Keratinocyte (primary cell): ENCODE results near the gene TTLL5. TPM values are rescaled to one million over a fixed set of nuclear protein-coding genes. Genes with fewer than 3 reads are reported as not detected.

Experiments
- DNase-seq: peaks from one replicate; pipeline ENCODE4 v3.0.0-alpha.2; 2011; ENCODE audit warnings: low read depth, missing footprints, low spot score
- FAIRE-seq: peaks from 2 replicates; lab custom pipeline; 2011; peaks lifted over from hg19 to GRCh38; lab: Jason Lieb, UNC
- H2AFZ ChIP-seq: 2 replicates; pipeline ENCODE4 v1.6.0; 2012; ENCODE audit warnings: low read length, control low read depth, inconsistent platforms; ENCODE audit not compliant: control insufficient read depth
- H3K27ac ChIP-seq: 2 replicates; pipeline ENCODE4 v1.5.1; 2011; ENCODE audit warnings: low read length; ENCODE audit not compliant: control insufficient read depth, insufficient read depth
- H3K27me3 ChIP-seq: 3 replicates; pipeline ENCODE4 v1.6.0; 2011; ENCODE audit warnings: low read length; ENCODE audit not compliant: control insufficient read depth, insufficient read depth; ENCODE audit errors: extremely low read depth
- H3K36me3 ChIP-seq, 2 experiments: 2 replicates in 1 of 2; 3 replicates in 1 of 2; pipeline ENCODE4 v1.5.1; 2011; ENCODE audit warnings: low read length in 2 of 2, mild to moderate bottlenecking in 1 of 2; ENCODE audit not compliant: control insufficient read depth in 2 of 2, insufficient read depth in 2 of 2; ENCODE audit errors: extremely low read depth in 1 of 2
- H3K4me1 ChIP-seq: 3 replicates; pipeline ENCODE4 v1.5.1; 2011; ENCODE audit warnings: low read length; ENCODE audit not compliant: control insufficient read depth, insufficient read depth; ENCODE audit errors: extremely low read depth
- H3K4me2 ChIP-seq: 3 replicates; pipeline ENCODE4 v1.6.0; 2011; ENCODE audit warnings: low read depth, low read length; ENCODE audit not compliant: control insufficient read depth, insufficient read depth; ENCODE audit errors: extremely low read depth
- H3K4me3 ChIP-seq, 3 experiments: fragments of 200-600 bp in 1 of 3; sonication (generic) in 1 of 3; 2 replicates in 2 of 3; 3 replicates in 1 of 3; pipeline ENCODE4 v1.5.1; 2011 to 2016; ENCODE audit warnings: low read length in 3 of 3, mild to moderate bottlenecking in 3 of 3, control low read depth in 2 of 3, inconsistent platforms in 1 of 3, low read depth in 1 of 3, mixed read lengths in 1 of 3, mixed run types in 1 of 3, moderate library complexity in 1 of 3; ENCODE audit not compliant: control insufficient read depth in 2 of 3, insufficient read depth in 2 of 3; ENCODE audit errors: extremely low read depth in 1 of 3
- H3K79me2 ChIP-seq: 2 replicates; pipeline ENCODE4 v1.6.0; 2012; ENCODE audit warnings: low read length; ENCODE audit not compliant: control insufficient read depth, insufficient read depth
- H3K9ac ChIP-seq: 3 replicates; pipeline ENCODE4 v1.6.0; 2011; ENCODE audit warnings: low read length; ENCODE audit not compliant: control insufficient read depth, insufficient read depth; ENCODE audit errors: extremely low read depth
- H3K9me1 ChIP-seq: 3 replicates; pipeline ENCODE4 v1.6.0; 2011; ENCODE audit warnings: low read length; ENCODE audit not compliant: control insufficient read depth, insufficient read depth; ENCODE audit errors: extremely low read depth
- H3K9me3 ChIP-seq: 2 replicates; pipeline ENCODE4 v1.5.1; 2012; ENCODE audit warnings: low read depth, low read length; ENCODE audit not compliant: control insufficient read depth
- H4K20me1 ChIP-seq: 3 replicates; pipeline ENCODE4 v1.6.0; 2011; ENCODE audit warnings: low read length; ENCODE audit not compliant: control insufficient read depth, insufficient read depth; ENCODE audit errors: extremely low read depth
- CTCF ChIP-seq, 3 experiments: IDR thresholded peaks in 1 of 3; conservative IDR thresholded peaks in 1 of 3; optimal IDR thresholded peaks in 1 of 3; 2 replicates in 2 of 3; 3 replicates in 1 of 3; pipeline versions ENCODE3 to v1.5.1; 2011; ENCODE audit warnings: low read length in 3 of 3, mild to moderate bottlenecking in 3 of 3, moderate library complexity in 2 of 3, control low read depth in 1 of 3, inconsistent platforms in 1 of 3; ENCODE audit not compliant: insufficient read depth in 2 of 3; ENCODE audit errors: extremely low read depth in 1 of 3
- EZH2 ChIP-seq: IDR thresholded peaks from one replicate; pipeline ENCODE4 v1.6.1; 2012; ENCODE audit warnings: inconsistent platforms, mild to moderate bottlenecking, low read length, moderate library complexity
- dilution Hi-C: fragments of 300-500 bp; cut with MboI; formaldehyde crosslinking; loops from one replicate; pipeline ENCODE4 v1.7.0; 2020; ENCODE audit warnings: low sequenced_read_pairs; ENCODE audit not compliant: extremely low pct_ligation_motif_present
- polyA plus RNA-seq, 5 experiments: library from polyadenylated mRNA; depleted of rRNA in 3 of 5; stranded (reverse) in 3 of 5; stranded (forward) in 1 of 5; unstranded in 1 of 5; fragments of >200 nt; gene quantifications; 1 replicate in 1 of 5; 2 replicates in 3 of 5; 3 replicates in 1 of 5; pipeline versions ENCODE4 v1.2.1 to v1.2.3, GENCODE V29; 2011 to 2012; ENCODE audit warnings: missing spikeins in 2 of 5, low read depth in 1 of 5, low replicate concordance in 1 of 5

The TTLL5 gene
- polyA plus RNA-seq, 1 donor (not counting 4 experiments of a cell fraction or from before 2014, with no cell fraction given) = 20.7 TPM

- dilution Hi-C loops = no loop called here
- H3K4me1 ChIP-seq = peaks cover 6% of the 10 kb centered on the region
Observed at GRCh38 chr14:75861161-75861621, 200.1 kb downstream of the TTLL5 start.

GRCh38 chr14:75863221-75863620 is 202.2 kb downstream of the TTLL5 start:
- Histone ChIP-seq H3K4me2 (no peak overlapping the region), H4K20me1 (no peaks in the 10 kb centered on the region), H3K9me1 (no peaks in the 10 kb centered on the region), H3K9ac (no peak overlapping the region), H2AFZ (no peak overlapping the region), H3K4me3 (no peak overlapping the region), H3K4me1 (peaks cover 14% of the 10 kb centered on the region), H3K27me3 (no peaks in the 10 kb centered on the region), H3K27ac (no peak overlapping the region), H3K9me3 (no peaks in the 10 kb centered on the region), H3K79me2 (no peaks in the 10 kb centered on the region), H3K36me3 (no peaks in the 10 kb centered on the region)
- no peak for DNase-seq
- no peak for FAIRE-seq
- TF ChIP-seq EZH2 (no peak), CTCF (optimal IDR thresholded peaks at IDR 0.05 in 1 of 3, IDR thresholded peaks at IDR 0.05 in 1 of 3, conservative IDR thresholded peaks at IDR 0.05 in 1 of 3; ENCODE audit: extremely low read depth in 1 of 3, insufficient read depth in 2 of 3, low read length in 3 of 3) (no peak)
- dilution Hi-C loops = no loop called here

More at GRCh38 chr14:75861161-75861621, 200.1 kb downstream of the TTLL5 start:
- no peak overlapping the region for H3K4me3 ChIP-seq
- H3K9me3 ChIP-seq = no peaks in the 10 kb centered on the region
- H3K27me3 ChIP-seq = no peaks in the 10 kb centered on the region
- no peak overlapping the region for H3K4me2 ChIP-seq
- DNase-seq (no peak), FAIRE-seq (no peak)
- H3K27ac ChIP-seq = no peak overlapping the region
- no peaks in the 10 kb centered on the region for H4K20me1 ChIP-seq
- TF ChIP-seq CTCF (optimal IDR thresholded peaks at IDR 0.05 in 1 of 3, IDR thresholded peaks at IDR 0.05 in 1 of 3, conservative IDR thresholded peaks at IDR 0.05 in 1 of 3; ENCODE audit: extremely low read depth in 1 of 3, insufficient read depth in 2 of 3, low read length in 3 of 3) = no peak
- TF ChIP-seq EZH2 = no peak
- H3K79me2 ChIP-seq = no peaks in the 10 kb centered on the region
- no peak overlapping the region for H3K9ac ChIP-seq
- no peak overlapping the region for H2AFZ ChIP-seq
- no peaks in the 10 kb centered on the region for H3K9me1 ChIP-seq
- no peaks in the 10 kb centered on the region for H3K36me3 ChIP-seq
